Measurements from ENCODE around the gene GPR25.

GPR25 gene

GRCh38 chr1:200836213-200836612, 36.6 kb upstream of the GPR25 start:
- Histone ChIP-seq H2AFZ (ENCODE audit: low read length) (no peak overlapping the region), H3K9me3 (ENCODE audit: insufficient read depth, low read depth, low read length) (no peaks in the 10 kb centered on the region), H4K20me1 (ENCODE audit: insufficient read depth, low read length, poor library complexity, severe bottlenecking) (no peaks in the 10 kb centered on the region), H3K9ac (ENCODE audit: low read depth, low read length, poor library complexity, severe bottlenecking) (no peak overlapping the region), H3K79me2 (ENCODE audit: insufficient read depth, low read length) (no peaks in the 10 kb centered on the region), H3K4me1 (ENCODE audit: insufficient read depth, low read length, poor library complexity, severe bottlenecking) (no peaks in the 10 kb centered on the region), H3F3A (ENCODE audit: low read depth) (no peaks in the 10 kb centered on the region), H3K36me3 (ENCODE audit: insufficient read depth, low read length) (no peaks in the 10 kb centered on the region), H3K27me3 (ENCODE audit: insufficient read depth, low read length, poor library complexity, severe bottlenecking) (no peaks in the 10 kb centered on the region), H3K4me2 (ENCODE audit: low read depth, low read length, poor library complexity, severe bottlenecking) (no peak overlapping the region), H3K4me3 (ENCODE audit: low read length, poor library complexity, severe bottlenecking) (no peak overlapping the region), H3K9me2 (replicated peaks; ENCODE audit: low read depth, low read length) (no peaks in the 10 kb centered on the region)
- TF ChIP-seq, protein P1, sequence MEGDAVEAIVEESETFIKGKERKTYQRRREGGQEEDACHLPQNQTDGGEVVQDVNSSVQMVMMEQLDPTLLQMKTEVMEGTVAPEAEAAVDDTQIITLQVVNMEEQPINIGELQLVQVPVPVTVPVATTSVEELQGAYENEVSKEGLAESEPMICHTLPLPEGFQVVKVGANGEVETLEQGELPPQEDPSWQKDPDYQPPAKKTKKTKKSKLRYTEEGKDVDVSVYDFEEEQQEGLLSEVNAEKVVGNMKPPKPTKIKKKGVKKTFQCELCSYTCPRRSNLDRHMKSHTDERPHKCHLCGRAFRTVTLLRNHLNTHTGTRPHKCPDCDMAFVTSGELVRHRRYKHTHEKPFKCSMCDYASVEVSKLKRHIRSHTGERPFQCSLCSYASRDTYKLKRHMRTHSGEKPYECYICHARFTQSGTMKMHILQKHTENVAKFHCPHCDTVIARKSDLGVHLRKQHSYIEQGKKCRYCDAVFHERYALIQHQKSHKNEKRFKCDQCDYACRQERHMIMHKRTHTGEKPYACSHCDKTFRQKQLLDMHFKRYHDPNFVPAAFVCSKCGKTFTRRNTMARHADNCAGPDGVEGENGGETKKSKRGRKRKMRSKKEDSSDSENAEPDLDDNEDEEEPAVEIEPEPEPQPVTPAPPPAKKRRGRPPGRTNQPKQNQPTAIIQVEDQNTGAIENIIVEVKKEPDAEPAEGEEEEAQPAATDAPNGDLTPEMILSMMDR (conservative IDR thresholded peaks at IDR 0.05; ENCODE audit: low read length), result no peak
- no peak for TF ChIP-seq EZH2phosphoT487 (IDR thresholded peaks at IDR 0.05; ENCODE audit: borderline replicate concordance)

DNA sequence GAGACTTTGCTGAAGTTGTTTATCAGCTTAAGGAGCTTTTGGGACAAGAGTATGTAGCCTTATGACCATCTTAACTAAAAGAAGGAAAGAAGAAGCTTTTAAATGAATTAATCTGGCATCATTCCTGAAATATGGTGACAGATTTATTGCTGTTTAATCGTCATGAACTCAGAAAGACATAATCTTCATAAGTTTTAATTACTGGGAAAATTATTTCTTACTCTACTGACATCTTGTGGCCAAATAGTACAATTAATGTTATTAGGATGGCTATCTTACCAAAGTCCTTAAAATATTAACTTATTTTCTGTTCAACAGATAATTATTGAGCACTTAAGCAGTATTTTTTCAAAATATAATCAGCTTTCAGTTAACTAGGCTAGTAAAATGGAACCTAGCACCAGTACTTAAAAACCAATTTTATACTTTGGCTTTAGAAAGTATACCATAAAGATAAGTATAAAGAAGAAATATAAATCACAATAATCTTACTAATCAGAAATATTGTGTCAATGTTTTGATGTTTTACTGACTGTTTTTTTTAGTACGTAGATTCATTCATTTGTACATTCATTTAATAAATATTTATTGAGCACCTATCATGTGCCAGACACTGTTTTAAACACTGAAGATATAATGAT, 34.7 kb upstream of the GPR25 start:
- H3K27me3 ChIP-seq (ENCODE audit: insufficient read depth, low read length, poor library complexity, severe bottlenecking), result no peaks in the 10 kb centered on the region
- no peaks in the 10 kb centered on the region for H3F3A ChIP-seq (ENCODE audit: low read depth)
- H3K4me1 ChIP-seq (ENCODE audit: insufficient read depth, low read length, poor library complexity, severe bottlenecking), result no peaks in the 10 kb centered on the region
- no peak overlapping the region for H3K4me3 ChIP-seq (ENCODE audit: low read length, poor library complexity, severe bottlenecking)
- no peak overlapping the region for H3K4me2 ChIP-seq (ENCODE audit: low read depth, low read length, poor library complexity, severe bottlenecking)
- TF ChIP-seq, protein P1 (conservative IDR thresholded peaks at IDR 0.05; ENCODE audit: low read length), result peak; percentile 78
- no peak for TF ChIP-seq EZH2phosphoT487 (IDR thresholded peaks at IDR 0.05; ENCODE audit: borderline replicate concordance)
- H3K9me2 ChIP-seq (replicated peaks; ENCODE audit: low read depth, low read length), result no peaks in the 10 kb centered on the region
- no peaks in the 10 kb centered on the region for H4K20me1 ChIP-seq (ENCODE audit: insufficient read depth, low read length, poor library complexity, severe bottlenecking)
- H3K9ac ChIP-seq (ENCODE audit: low read depth, low read length, poor library complexity, severe bottlenecking), result no peak overlapping the region
- no peak overlapping the region for H2AFZ ChIP-seq (ENCODE audit: low read length)
- H3K9me3 ChIP-seq (ENCODE audit: insufficient read depth, low read depth, low read length), result no peaks in the 10 kb centered on the region
- H3K79me2 ChIP-seq (ENCODE audit: insufficient read depth, low read length), result no peaks in the 10 kb centered on the region
- no peaks in the 10 kb centered on the region for H3K36me3 ChIP-seq (ENCODE audit: insufficient read depth, low read length)

DNA sequence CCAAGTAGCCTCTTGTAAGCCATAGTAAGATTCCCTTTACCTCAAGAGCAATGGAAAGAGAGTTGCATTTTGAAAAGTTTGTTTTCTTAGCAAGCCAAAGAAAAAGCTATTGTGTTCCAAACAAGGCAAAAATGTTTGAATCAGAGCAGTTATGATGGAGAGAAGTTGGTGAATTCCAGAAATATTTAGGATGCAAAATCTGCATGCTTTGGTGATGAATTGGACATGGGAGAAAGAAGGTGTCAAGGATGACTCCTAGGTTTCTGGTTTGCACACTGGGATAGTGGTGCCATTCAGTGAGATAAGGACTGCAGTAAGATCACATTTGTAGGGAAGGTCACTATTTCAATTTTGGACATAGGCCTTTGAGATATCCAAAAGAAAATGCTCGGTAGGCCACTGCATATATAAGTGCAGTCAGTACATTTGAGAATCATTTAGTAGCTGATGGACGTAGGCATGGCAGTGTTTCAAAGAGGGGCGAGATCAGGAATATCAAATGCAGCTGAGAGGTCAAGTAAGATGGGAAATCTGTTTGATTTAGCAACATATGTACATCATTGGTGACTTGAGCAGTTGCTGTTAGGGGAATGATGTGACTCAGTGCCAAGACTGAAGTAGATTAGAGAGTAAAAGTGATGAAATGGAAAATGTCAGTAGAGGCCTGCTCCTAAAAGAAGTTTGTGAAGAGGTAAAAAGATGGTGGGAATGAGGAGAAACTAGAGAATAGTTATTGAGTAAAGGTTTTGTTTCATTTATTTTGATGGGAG, 33.9 kb upstream of the GPR25 start:
- Histone ChIP-seq H3K4me2 (ENCODE audit: low read depth, low read length, poor library complexity, severe bottlenecking) (no peak overlapping the region), H3K9me2 (replicated peaks; ENCODE audit: low read depth, low read length) (no peaks in the 10 kb centered on the region), H3K9me3 (ENCODE audit: insufficient read depth, low read depth, low read length) (no peaks in the 10 kb centered on the region), H3K79me2 (ENCODE audit: insufficient read depth, low read length) (no peaks in the 10 kb centered on the region), H3K36me3 (ENCODE audit: insufficient read depth, low read length) (no peaks in the 10 kb centered on the region), H3K27me3 (ENCODE audit: insufficient read depth, low read length, poor library complexity, severe bottlenecking) (no peaks in the 10 kb centered on the region), H4K20me1 (ENCODE audit: insufficient read depth, low read length, poor library complexity, severe bottlenecking) (no peaks in the 10 kb centered on the region), H3K9ac (ENCODE audit: low read depth, low read length, poor library complexity, severe bottlenecking) (no peak overlapping the region), H3F3A (ENCODE audit: low read depth) (no peaks in the 10 kb centered on the region), H3K4me3 (ENCODE audit: low read length, poor library complexity, severe bottlenecking) (no peak overlapping the region), H3K4me1 (ENCODE audit: insufficient read depth, low read length, poor library complexity, severe bottlenecking) (no peaks in the 10 kb centered on the region), H2AFZ (ENCODE audit: low read length) (no peak overlapping the region)
- TF ChIP-seq EZH2phosphoT487 (IDR thresholded peaks at IDR 0.05; ENCODE audit: borderline replicate concordance), result no peak
